Lower lobe of right lung (tissue), 2 donors: ENCODE data around the gene HSD11B1L. TPM values are rescaled to one million over a fixed set of nuclear protein-coding genes. Genes with fewer than 3 reads are reported as not detected.

Experiments
- ATAC-seq, 2 donors: fragments of 200-7000 bp; cut with Tn5 transposase; one replicate each; pipeline ENCODE4 v1.9.1; 2020 to 2022; ENCODE audit warnings: mild to moderate bottlenecking in 2 of 2, moderate library complexity in 2 of 2
- DNase-seq: peaks from one replicate; pipeline ENCODE4 v3.0.0-alpha.2; 2020
- H3K27ac ChIP-seq: fragments of 200-600 bp; one replicate; pipeline ENCODE4 v1.8.0; 2022
- H3K27me3 ChIP-seq: fragments of 200-600 bp; one replicate; pipeline ENCODE4 v1.8.0; 2022; ENCODE audit warnings: low read depth
- H3K36me3 ChIP-seq: fragments of 200-600 bp; one replicate; pipeline ENCODE4 v1.8.0; 2022; ENCODE audit warnings: mild to moderate bottlenecking
- H3K4me1 ChIP-seq: fragments of 200-600 bp; one replicate; pipeline ENCODE4 v1.8.0; 2022
- H3K4me3 ChIP-seq: fragments of 200-600 bp; one replicate; pipeline ENCODE4 v1.8.0; 2022; ENCODE audit warnings: mild to moderate bottlenecking
- H3K9me3 ChIP-seq: fragments of 200-600 bp; one replicate; pipeline ENCODE4 v1.8.0; 2022
- CTCF ChIP-seq: fragments of 200-600 bp; IDR thresholded peaks from one replicate; pipeline ENCODE4 v1.8.0; 2022; ENCODE audit warnings: antibody characterized with exemption, mild to moderate bottlenecking
- intact Hi-C: fragments of 100-400 bp; cut with DNase I; formaldehyde crosslinking; loops from one replicate; pipeline ENCODE4 v1.11.0; 2022
- total RNA-seq: library from RNA; stranded (reverse); fragmentation: NEBNext Ultra II Directional; extraction: Animal tissue kit (Norgen Biotek cat#: 25700); gene quantifications from one replicate; pipeline ENCODE4 v1.2.1, GENCODE V29; 2021
- donor health status: DM: no; HTN: yes; CAD: no; lungs with severe emphysema.

The HSD11B1L gene
- total RNA-seq, 1 donor from 2014 or later: 8.6 TPM

DNA sequence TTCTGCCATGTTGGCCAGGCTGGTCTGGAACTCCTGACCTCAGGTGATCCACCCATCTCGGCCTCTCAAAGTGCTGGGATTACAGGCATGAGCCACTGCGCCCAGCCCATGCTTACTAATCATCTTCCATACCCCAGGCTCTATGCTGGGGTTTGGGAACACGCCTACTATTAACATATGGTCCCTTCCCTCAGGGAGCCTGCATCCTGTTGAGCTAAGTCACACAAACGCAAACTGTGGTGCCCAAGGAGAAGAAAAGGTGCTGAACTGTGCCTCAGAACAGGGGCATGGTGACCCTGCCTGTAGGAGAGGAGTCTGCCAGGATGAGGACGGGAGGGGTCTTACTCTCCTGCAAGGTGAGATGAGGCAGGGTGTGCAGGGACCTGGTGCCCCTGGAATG is 6.1 kb upstream of the HSD11B1L start:
- peaks cover 31% of the 10 kb centered on the region for H3K36me3 ChIP-seq
- ATAC-seq (no peak), DNase-seq (no peak)
- no peak overlapping the region for H3K27ac ChIP-seq
- H3K4me3 ChIP-seq: no peak overlapping the region
- intact Hi-C loops: no loop called here
- no peak for TF ChIP-seq CTCF
- H3K4me1 ChIP-seq: peaks cover 10% of the 10 kb centered on the region
- no peaks in the 10 kb centered on the region for H3K9me3 ChIP-seq
- no peaks in the 10 kb centered on the region for H3K27me3 ChIP-seq

- no peak for ATAC-seq
- Histone ChIP-seq H3K27ac (no peak overlapping the region), H3K4me1 (peaks cover 15% of the 10 kb centered on the region), H3K27me3 (no peaks in the 10 kb centered on the region), H3K4me3 (no peak overlapping the region), H3K9me3 (no peaks in the 10 kb centered on the region), H3K36me3 (peaks cover 25% of the 10 kb centered on the region)
- DNase-seq: no peak
- no peak for TF ChIP-seq CTCF
- intact Hi-C loops: no loop called here
These were observed 4.6 kb upstream of the HSD11B1L start for GRCh38 chr19:5676105-5676771.

DNA sequence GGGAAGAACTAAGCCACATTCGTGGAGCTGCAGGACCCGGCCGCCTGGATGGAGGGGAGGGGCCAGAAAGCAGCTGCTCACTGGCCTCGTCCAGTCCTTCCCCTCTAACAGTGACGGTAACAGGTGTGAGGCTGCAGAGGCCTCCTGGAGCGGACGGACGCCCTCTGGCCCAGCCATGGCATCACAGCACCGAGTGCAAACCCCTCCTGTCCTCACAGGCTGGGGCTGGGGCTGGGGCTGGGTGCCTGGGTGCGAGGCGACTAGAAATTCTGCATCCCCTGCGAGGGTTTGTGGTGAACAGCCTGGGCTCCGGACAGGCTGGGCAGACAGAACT is 4.1 kb upstream of the HSD11B1L start:
- ATAC-seq (no peak), DNase-seq (no peak)
- intact Hi-C loops: no loop called here
- H3K36me3 ChIP-seq: peaks cover 20% of the 10 kb centered on the region
- no peak for TF ChIP-seq CTCF
- H3K4me1 ChIP-seq: peaks cover 16% of the 10 kb centered on the region
- no peaks in the 10 kb centered on the region for H3K27me3 ChIP-seq
- no peak overlapping the region for H3K27ac ChIP-seq
- H3K9me3 ChIP-seq: no peaks in the 10 kb centered on the region
- H3K4me3 ChIP-seq: no peak overlapping the region

- DNase-seq (no peak), ATAC-seq (no peak)
- Histone ChIP-seq H3K9me3 (no peaks in the 10 kb centered on the region), H3K27ac (no peak overlapping the region), H3K36me3 (peaks cover 17% of the 10 kb centered on the region), H3K4me1 (peaks cover 16% of the 10 kb centered on the region), H3K27me3 (no peaks in the 10 kb centered on the region), H3K4me3 (no peak overlapping the region)
- no peak for TF ChIP-seq CTCF
- intact Hi-C loops: no loop called here
These were observed 3.7 kb upstream of the HSD11B1L start for GRCh38 chr19:5677136-5677535.

DNA sequence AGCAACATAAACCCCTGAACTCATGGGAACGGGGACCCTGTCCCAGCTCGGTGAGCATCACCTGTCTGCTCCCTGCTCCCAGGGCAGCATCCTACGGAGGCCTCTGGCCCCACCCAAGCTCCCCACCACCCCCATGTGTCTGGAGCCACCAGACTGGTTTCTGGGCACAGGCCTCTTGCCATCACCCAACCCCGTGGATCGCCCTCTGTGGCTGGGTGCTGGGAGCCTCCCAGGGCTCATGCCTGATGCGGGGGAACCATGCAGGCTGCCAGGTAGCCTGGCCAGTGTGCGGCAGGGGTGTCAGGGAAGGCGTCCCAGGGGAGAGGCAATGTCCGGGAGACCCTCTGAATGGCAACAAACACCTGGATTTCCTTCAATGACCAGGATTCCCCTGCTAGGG is 3.2 kb upstream of the HSD11B1L start:
- Histone ChIP-seq H3K27ac (no peak overlapping the region), H3K4me3 (no peak overlapping the region), H3K9me3 (no peaks in the 10 kb centered on the region), H3K4me1 (peaks cover 16% of the 10 kb centered on the region), H3K27me3 (no peaks in the 10 kb centered on the region), H3K36me3 (peaks cover 17% of the 10 kb centered on the region)
- ATAC-seq: no peak
- no peak for TF ChIP-seq CTCF
- intact Hi-C loops: no loop called here
- no peak for DNase-seq
